Activated CD4-positive, CD25-positive, alpha-beta regulatory T cell treated with anti-CD3 and anti-CD28 coated beads, Interleukin-2, amount 50 U/mL, for 16 hours (primary cell): ENCODE results near the gene CCDC88B.

Experiments
- DNase-seq: peaks from one replicate; pipeline ENCODE4 v3.0.0-alpha.2; 2020; ENCODE audit warnings: low read depth, low spot score

CCDC88B gene

GRCh38 chr11:64381350-64381749, 41.3 kb downstream of the CCDC88B start:
- DNase-seq: no peak

DNA sequence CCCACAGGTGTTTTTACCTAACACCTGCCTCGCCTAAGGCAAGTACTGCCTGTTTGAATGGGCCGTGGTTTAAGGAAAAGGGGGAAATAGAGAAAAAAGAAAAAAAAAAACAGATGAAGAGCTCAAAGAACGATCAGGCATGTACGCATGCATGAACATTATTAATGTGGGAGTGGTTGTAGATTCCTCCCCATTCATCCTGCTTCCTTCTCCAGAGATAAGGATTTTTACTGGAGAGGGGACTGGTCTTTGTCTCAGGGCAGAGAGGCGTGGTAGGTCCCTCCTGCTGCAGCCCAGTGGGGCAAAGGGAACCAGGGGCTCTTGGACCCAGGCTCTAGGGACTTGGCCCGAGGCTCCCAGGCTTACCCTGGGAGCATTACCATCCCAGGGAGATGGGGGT, 42.0 kb downstream of the CCDC88B start:
- DNase-seq: no peak

- DNase-seq: no peak
These were observed 42.6 kb downstream of the CCDC88B start for GRCh38 chr11:64382586-64382985.

GRCh38 chr11:64383580-64383979, 43.6 kb downstream of the CCDC88B start:
- DNase-seq: no peak

DNA sequence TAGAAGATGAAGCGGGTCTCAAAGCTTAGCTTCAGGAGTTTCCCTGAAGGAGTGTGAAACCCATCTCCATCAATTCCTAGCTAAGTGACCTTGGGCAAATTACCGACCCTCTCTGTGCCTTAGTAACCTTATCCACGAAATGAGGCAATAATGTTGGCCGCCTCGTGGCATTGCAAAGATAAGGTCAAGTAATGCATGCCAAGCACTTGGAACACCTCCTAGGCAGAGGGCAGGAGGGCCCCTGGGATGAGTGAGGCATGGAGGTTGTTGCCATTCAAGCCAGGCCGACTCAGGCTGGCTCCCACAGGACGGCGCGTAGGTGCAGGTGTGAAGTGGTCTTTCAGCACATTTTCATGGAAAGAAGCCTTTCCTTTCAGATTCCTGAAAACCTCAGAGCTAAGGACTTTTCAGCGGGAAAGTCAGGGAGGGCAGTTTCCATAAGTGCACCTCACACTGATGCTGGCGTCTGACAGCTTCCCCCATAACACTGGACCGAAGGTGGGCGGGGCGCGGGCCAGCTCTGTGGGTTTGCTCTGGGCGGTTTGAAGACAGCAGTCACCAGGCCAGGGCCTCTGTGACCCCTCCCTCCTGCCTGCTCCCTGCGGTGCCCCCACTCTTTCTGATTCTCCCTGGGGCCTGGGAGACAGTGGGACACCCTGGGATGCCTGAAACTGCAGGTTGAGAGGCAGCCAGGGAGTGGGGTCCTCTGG, 44.2 kb downstream of the CCDC88B start:
- no peak for DNase-seq

DNA sequence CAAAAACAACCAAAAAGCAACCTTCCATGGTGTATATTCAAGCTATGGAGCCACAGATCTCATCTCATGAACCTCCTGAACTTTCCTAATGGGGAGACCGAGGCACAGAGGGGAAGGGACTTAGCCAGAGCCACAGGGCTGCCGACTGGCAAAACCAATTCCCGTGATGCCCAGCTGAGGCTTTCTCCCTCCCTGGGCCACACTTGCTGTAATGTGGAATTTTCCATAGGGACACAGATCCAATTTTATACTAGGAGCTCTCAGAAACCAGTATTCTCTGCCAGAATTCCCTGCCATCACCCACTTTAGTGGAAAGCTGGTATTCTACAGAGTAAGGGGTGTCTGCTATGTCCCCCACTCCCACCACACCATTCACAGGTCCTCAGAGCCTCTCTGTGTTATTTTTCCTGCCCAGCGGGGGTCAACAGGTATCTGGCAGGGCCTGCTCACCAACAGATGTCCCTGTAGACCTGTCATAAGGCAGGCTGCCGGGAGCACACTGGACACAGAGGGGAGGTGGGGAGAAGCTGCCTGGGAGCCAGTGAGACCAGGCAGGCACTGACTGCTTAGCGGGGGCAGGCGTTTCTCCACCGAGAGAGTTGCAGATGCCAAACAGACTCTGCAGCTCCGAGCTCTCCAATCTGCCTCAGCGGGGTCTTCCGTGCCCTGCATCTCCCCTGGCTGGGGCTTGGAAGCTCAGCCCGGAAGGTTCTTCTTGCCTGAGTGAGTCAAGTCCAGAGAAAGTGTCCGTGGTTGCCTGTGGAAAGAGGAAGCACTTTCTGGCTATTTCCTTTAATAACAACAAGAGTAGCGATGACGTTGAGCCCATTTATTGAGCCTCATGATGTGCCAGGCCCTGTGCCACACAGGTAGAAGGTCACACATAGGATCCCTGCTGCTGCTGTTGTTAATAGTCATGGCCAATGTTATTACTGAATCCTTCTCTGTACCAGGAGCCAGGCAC, 45.3 kb downstream of the CCDC88B start:
- no peak for DNase-seq

DNA sequence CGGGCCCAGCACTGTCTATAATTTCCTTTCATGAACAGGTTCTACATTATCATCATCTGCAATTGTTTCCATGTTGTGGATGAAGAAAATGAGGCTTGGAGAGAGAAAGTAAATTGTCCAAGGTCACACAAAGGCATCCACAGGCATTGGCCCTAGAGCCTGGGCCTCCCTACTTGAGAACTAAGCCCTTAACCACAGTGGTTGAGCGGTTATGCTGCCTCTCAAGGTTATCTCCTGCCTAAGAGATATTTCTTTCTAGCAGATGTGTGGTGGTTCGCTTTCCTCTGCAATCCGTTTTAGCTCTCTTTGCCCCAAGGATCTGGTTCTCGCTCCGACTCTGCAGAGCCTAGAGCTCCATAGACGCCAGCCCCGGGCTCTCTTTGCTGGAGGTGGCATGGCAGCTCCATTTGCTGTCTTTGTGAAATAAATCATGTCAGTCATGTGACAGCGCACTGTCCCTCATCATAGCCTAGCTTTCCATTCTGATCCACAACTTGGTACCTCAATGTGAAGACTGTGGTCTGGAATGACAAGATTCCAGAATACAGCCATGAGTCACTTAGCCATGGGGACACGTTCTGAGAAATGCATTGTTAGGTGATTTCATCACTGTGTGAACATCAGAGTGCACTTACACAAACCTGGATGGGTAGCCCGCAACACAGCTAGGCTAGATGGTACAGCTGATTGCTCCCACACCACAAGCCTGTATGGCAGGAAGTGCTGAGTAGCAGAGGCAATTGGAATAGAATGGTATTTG, 46.1 kb downstream of the CCDC88B start:
- DNase-seq: no peak

GRCh38 chr11:64387916-64388315, 47.9 kb downstream of the CCDC88B start:
- no peak for DNase-seq

DNA sequence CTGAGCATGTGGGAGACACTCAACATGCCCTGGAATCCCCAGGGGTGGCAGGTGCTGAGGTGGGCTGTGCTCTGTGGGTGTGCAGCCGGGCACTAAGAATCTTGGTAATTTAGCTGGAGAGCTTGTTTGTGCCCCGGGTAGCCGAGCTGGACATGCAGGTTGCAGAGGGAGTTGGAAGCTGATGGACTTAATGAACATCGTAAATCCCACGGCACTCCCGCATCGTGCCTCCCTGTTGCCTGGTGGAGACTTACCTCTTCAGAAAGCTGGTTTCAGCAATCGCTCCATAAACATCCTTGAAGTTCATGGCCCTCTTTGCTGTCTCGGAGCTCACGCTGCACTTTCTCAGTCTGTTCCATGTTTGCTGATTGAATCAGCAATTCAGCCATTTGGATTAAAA, 48.9 kb downstream of the CCDC88B start:
- no peak for DNase-seq

DNA sequence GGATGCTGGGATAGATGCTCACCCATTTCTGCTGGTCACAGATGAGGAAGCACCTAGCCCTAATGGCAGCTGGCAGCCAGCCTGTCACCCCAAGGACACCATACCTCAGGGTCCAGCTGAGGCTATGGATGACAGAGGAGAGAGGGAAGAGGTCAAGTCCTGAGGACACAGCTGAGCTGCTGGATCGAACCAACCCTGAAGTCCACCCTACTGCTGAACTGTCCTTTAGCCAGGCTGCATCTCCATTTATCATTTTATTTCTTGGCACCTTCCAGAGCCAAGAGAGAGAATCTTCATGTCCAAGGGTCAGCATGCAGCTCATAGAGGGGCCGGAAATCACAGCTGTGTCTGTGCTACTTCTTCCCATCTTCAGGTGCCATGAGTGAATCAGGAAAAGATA, 49.8 kb downstream of the CCDC88B start:
- DNase-seq: no peak

- DNase-seq: no peak
These were observed 50.6 kb downstream of the CCDC88B start for GRCh38 chr11:64390558-64390957.

GRCh38 chr11:64391839-64392238, 51.8 kb downstream of the CCDC88B start:
- DNase-seq: no peak

DNA sequence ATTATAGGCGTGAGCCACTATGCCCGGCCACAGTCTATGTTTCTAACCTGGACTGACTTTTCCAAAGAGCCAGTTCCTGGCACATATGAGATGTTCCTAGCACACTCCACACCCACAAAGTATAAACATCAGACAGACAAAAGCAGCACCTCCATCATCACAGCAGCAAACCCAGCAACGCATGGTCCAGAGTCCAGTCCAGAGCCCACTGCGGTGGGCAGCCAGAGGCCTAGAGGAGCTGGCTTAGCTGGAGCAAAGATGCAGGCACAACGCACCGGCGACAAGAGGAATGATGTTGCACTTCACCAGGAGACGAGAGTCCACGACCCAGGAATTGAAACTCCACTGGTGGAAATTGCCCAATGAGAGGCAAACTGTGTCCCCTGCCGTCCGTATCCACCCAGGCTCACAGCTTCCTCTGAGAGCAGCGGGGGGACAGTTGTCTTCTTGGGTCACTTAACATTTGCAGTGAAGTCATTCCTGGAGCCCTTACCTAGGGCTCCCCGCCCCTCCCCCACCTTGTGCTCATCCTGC, 55.6 kb downstream of the CCDC88B start:
- DNase-seq: no peak

- no peak for DNase-seq
These were observed 56.1 kb downstream of the CCDC88B start for GRCh38 chr11:64396079-64396591.

DNA sequence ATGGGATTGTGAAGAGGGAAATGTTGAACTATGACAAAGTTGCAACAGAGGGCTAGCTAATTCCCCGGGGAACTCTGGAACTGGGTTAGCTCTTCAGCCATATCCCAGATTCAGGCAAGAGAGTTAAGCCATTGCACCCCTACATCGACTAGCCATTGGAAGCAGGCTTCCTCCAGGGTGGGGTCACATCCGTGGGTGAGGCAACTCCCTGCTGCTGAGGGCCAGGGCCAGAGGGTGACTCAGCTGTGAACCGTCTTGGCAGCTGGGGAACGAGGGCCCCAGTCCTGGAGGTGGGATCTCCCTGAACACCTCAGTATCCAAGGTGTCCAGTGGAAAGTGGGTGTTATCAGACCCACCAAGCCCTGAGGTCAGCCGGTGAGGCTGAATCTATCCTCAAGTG, 60.1 kb downstream of the CCDC88B start:
- no peak for DNase-seq

GRCh38 chr11:64400667-64401066, 60.7 kb downstream of the CCDC88B start:
- no peak for DNase-seq

DNA sequence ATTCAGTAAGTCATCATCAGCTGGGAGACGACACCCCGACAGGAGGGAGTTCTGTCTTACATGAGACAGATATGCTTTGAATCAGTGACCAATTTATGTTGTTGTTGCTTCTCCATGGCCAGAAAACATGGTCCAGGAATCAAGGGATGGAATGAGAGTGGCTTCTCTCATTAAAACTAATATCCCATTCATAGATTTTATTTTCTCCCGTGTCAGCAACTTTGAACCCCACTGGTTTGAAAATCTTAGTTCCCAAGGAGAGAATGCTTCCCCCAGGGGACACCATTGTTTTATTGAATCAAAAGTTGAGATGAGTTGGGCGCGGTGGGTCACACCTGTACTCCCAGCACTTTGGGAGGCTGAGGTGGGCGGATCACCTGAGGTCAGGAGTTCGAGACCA, 61.8 kb downstream of the CCDC88B start:
- no peak for DNase-seq

DNA sequence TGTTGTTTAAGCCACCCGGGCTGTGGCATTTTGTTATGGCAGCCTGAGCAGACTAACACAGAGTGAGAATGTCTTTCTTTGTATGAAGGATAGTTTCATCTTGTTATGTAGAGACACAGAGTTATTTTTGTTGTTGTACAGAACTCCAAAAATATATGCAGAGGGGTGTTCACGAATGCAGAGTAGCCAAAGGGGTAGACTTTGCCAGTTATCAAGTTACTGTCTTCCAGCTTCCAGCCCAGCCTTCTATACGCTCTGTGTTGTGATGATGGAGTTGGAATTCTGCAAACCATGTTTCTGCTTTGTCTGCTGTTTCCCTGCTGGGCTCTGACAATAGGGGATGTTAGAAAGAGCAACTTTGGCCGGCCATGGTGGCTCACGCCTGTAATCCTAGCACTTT, 63.1 kb downstream of the CCDC88B start:
- no peak for DNase-seq

DNA sequence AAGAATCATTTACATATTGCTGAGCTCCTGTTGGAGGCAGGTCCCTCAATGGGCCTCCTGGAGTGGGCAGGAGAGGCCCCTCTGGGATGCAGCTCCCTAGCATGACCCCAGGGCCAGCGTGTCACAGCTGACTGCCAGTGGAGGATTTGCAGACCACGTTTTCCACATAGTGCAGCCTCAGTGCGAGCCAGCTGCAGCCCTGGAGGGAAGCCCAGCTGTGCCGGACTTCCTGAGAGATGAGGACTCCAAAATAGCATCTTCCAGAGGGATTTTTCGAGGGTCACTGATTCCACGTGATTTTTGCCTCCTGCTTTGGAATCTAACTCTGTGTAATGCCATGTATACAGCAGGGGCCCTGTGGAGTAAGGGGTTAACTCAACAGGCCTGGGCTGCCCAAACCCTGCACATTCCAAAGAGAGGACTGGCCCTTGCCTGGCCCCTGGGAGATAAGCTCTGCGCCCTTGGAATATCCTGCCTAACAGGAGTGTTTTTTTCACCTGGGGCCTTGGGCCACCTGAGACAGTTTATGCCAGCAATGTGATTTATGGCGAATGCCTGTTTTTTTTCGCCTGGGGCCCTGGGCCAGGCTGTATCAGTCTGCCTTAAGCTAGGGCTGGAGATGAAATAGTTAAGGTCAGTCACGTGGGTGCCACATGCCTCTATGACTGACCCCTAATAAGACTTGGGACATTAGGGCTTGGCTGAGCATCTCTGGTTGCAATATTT, 66.4 kb downstream of the CCDC88B start:
- DNase-seq: no peak
